ENCODE measurements around the gene RAB20.
"Not testable (repeated sequence)": the region's sequence is repeated elsewhere in the genome, so short reads cannot be mapped to it uniquely, and the experiment has no call there.

The RAB20 gene

GRCh38 chr13:110575322-110576069 lies 14.0 kb upstream of the RAB20 start:
- DNase-seq = no peak

- DNase-seq = no peak
Observed at GRCh38 chr13:110574161-110574560, 12.6 kb upstream of the RAB20 start.

GRCh38 chr13:110572778-110573118 lies 11.2 kb upstream of the RAB20 start:
- DNase-seq = no peak

- DNase-seq = no peak
Observed at GRCh38 chr13:110571896-110572777, 10.6 kb upstream of the RAB20 start.

- DNase-seq = no peak
Observed at GRCh38 chr13:110570886-110571285, 9.4 kb upstream of the RAB20 start.

GRCh38 chr13:110569962-110570361 lies 8.4 kb upstream of the RAB20 start:
- DNase-seq = not testable (repeated sequence)

- DNase-seq = no peak
Observed at GRCh38 chr13:110568612-110569011, 7.1 kb upstream of the RAB20 start.

- DNase-seq = no peak
Observed at GRCh38 chr13:110566171-110566570, 4.6 kb upstream of the RAB20 start.

GRCh38 chr13:110565296-110565695 lies 3.8 kb upstream of the RAB20 start:
- DNase-seq = no peak

GRCh38 chr13:110564472-110564985 lies 3.0 kb upstream of the RAB20 start:
- no peak for DNase-seq

- DNase-seq = no peak
Observed at GRCh38 chr13:110563463-110563774, 1.9 kb upstream of the RAB20 start.

- DNase-seq = no peak
Observed at GRCh38 chr13:110562696-110563462, 1.4 kb upstream of the RAB20 start.

GRCh38 chr13:110562036-110562597 lies 595 bp upstream of the RAB20 start:
- DNase-seq = no peak

- peak; percentile 27 for DNase-seq
Observed at GRCh38 chr13:110560601-110561343, 750 bp downstream of the RAB20 start.

GRCh38 chr13:110559986-110560385 lies 1.5 kb downstream of the RAB20 start:
- no peak for DNase-seq

GRCh38 chr13:110559429-110559943 lies 2.0 kb downstream of the RAB20 start:
- no peak for DNase-seq

- DNase-seq = no peak
Observed at GRCh38 chr13:110557610-110558305, 3.8 kb downstream of the RAB20 start.

- DNase-seq = no peak
Observed at GRCh38 chr13:110557082-110557481, 4.4 kb downstream of the RAB20 start.

- no peak for DNase-seq
Observed at GRCh38 chr13:110556224-110556606, 5.3 kb downstream of the RAB20 start.

- DNase-seq = peak; percentile 63
Observed at GRCh38 chr13:110555601-110556223, 5.8 kb downstream of the RAB20 start.

GRCh38 chr13:110554946-110555345 lies 6.6 kb downstream of the RAB20 start:
- DNase-seq = no peak

Measured in NCI-H69 (cell line).